Sigmoid colon (tissue), 7 donors: ENCODE measurements around the gene LHX2. TPM values are rescaled to one million over a fixed set of nuclear protein-coding genes. Genes with fewer than 3 reads are reported as not detected.

Source experiments
- DNase-seq: peaks from one replicate; pipeline ENCODE4 v3.0.0-alpha.2; 2019
- H3K27ac ChIP-seq, 4 donors: fragments of 200-600 bp; sonication (generic); one replicate each; pipeline ENCODE4 v1.5.1; 2016 to 2019; ENCODE audit warnings: mild to moderate bottlenecking in 1 of 4
- H3K27me3 ChIP-seq, 3 donors: fragments of 200-600 bp; sonication (generic); one replicate each; pipeline ENCODE4 v1.5.1; 2019; ENCODE audit warnings: mild to moderate bottlenecking in 1 of 3
- H3K36me3 ChIP-seq, 4 donors: fragments of 200-600 bp; sonication (generic); one replicate each; pipeline ENCODE4 v1.5.1; 2016 to 2019
- H3K4me1 ChIP-seq, 4 donors: fragments of 200-600 bp; sonication (generic); one replicate each; pipeline ENCODE4 v1.5.1; 2017 to 2019
- H3K4me3 ChIP-seq, 4 donors: fragments of 200-600 bp; sonication (generic); one replicate each; pipeline ENCODE4 v1.5.1; 2017 to 2019; ENCODE audit warnings: mild to moderate bottlenecking in 2 of 4, moderate library complexity in 1 of 4
- H3K9me3 ChIP-seq, 4 donors: fragments of 200-600 bp in 3 of 4; sonication (generic) in 3 of 4; one replicate each; pipeline versions ENCODE4 v1.5.1 to v1.6.1; 2013 to 2019
- EP300 ChIP-seq, 4 donors: sonication (generic); formaldehyde crosslinking; IDR thresholded peaks; one replicate each; pipeline ENCODE4 v1.6.1; 2017; ENCODE audit warnings: antibody characterized with exemption in 4 of 4
- POLR2A ChIP-seq, 2 donors: fragments of 450-650 bp; IDR thresholded peaks; one replicate each; pipeline ENCODE4 v1.6.1; 2016; ENCODE audit warnings: antibody characterized with exemption in 2 of 2, mild to moderate bottlenecking in 2 of 2, moderate library complexity in 2 of 2
- POLR2AphosphoS5 ChIP-seq, 4 donors: sonication (generic); formaldehyde crosslinking; IDR thresholded peaks; one replicate each; pipeline ENCODE4 v1.6.1; 2017; ENCODE audit warnings: antibody characterized with exemption in 4 of 4
- WGBS, 2 donors: extraction: QIAGEN DNeasy Blood & Tissue Kit; methylation state at CpG; one replicate each; pipeline ENCODE4 v1.1.7; 2013; 5-methylcytosine and 5-hydroxymethylcytosine counted together
- intact Hi-C: fragments of 100-400 bp; cut with DNase I; formaldehyde crosslinking; loops from one replicate; pipeline ENCODE4 v1.15.1; 2023
- polyA plus RNA-seq, 3 donors: library from polyadenylated mRNA; stranded (reverse); fragments of 200-250 nt; gene quantifications; one replicate each; pipeline ENCODE4 v1.2.3, GENCODE V29; 2013
- total RNA-seq, 4 donors: library from RNA; depleted of rRNA; stranded (reverse); fragments of >200 nt; gene quantifications; one replicate each; pipeline ENCODE4 v1.1.0, GENCODE V29; 2016
- TF ChIP-seq, protein P1 (sequence below), 4 experiments: fragments of 450-650 bp in 3 of 4; fragments of 200-600 bp in 1 of 4; IDR thresholded peaks; one replicate each; pipeline ENCODE4 v1.5.1; 2016 to 2019; ENCODE audit warnings: antibody characterized with exemption in 4 of 4, mild to moderate bottlenecking in 3 of 4, moderate library complexity in 2 of 4
- donor health status: healthy with polysubstance abuse.
- donor health status: Bipolar disorder and iron deficiency.
- donor health status: healthy.

The LHX2 gene
- total and polyA plus RNA-seq, 7 donors = 3.3 TPM; not detected in 6

DNA sequence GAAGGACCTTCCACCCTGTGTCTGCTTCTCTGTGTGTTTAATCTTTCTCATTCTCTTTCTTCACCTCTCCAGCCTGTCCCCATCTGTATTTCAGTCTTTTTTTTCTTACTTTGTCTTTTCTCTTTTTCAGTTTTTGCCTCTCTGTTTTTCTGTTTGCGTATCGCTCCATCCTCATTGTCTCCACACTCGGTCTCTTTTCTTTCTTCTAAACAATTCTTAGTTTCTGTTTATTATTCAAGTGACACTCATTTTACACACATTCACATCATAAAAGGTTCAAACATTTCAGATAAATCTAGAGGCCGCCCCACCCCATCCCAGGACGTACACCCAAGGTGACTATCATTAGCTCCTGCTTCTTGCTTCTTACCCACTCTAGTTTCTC is 9.8 kb downstream of the LHX2 start:
- Histone ChIP-seq H3K27me3 (peaks cover 62 to 94% (median 82%) of the 10 kb centered on the region in 3 donors), H3K27ac (no peak overlapping the region), H3K36me3 (no peaks in the 10 kb centered on the region), H3K4me1 (peaks cover 0 to 39% (median 25%) of the 10 kb centered on the region in 4 donors), H3K9me3 (no peaks in the 10 kb centered on the region), H3K4me3 (no peak overlapping the region)
- 16 to 19% methylated on average over 5 of the region's 5 CpGs for WGBS, 2 donors
- TF ChIP-seq, protein P1, sequence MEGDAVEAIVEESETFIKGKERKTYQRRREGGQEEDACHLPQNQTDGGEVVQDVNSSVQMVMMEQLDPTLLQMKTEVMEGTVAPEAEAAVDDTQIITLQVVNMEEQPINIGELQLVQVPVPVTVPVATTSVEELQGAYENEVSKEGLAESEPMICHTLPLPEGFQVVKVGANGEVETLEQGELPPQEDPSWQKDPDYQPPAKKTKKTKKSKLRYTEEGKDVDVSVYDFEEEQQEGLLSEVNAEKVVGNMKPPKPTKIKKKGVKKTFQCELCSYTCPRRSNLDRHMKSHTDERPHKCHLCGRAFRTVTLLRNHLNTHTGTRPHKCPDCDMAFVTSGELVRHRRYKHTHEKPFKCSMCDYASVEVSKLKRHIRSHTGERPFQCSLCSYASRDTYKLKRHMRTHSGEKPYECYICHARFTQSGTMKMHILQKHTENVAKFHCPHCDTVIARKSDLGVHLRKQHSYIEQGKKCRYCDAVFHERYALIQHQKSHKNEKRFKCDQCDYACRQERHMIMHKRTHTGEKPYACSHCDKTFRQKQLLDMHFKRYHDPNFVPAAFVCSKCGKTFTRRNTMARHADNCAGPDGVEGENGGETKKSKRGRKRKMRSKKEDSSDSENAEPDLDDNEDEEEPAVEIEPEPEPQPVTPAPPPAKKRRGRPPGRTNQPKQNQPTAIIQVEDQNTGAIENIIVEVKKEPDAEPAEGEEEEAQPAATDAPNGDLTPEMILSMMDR (IDR thresholded peaks at IDR 0.05) = no peak
- TF ChIP-seq POLR2AphosphoS5 (IDR thresholded peaks at IDR 0.05) (no peak), POLR2A (IDR thresholded peaks at IDR 0.05) (no peak), EP300 (IDR thresholded peaks at IDR 0.05) (no peak)
- intact Hi-C loops = no loop called here
- DNase-seq = no peak

DNA sequence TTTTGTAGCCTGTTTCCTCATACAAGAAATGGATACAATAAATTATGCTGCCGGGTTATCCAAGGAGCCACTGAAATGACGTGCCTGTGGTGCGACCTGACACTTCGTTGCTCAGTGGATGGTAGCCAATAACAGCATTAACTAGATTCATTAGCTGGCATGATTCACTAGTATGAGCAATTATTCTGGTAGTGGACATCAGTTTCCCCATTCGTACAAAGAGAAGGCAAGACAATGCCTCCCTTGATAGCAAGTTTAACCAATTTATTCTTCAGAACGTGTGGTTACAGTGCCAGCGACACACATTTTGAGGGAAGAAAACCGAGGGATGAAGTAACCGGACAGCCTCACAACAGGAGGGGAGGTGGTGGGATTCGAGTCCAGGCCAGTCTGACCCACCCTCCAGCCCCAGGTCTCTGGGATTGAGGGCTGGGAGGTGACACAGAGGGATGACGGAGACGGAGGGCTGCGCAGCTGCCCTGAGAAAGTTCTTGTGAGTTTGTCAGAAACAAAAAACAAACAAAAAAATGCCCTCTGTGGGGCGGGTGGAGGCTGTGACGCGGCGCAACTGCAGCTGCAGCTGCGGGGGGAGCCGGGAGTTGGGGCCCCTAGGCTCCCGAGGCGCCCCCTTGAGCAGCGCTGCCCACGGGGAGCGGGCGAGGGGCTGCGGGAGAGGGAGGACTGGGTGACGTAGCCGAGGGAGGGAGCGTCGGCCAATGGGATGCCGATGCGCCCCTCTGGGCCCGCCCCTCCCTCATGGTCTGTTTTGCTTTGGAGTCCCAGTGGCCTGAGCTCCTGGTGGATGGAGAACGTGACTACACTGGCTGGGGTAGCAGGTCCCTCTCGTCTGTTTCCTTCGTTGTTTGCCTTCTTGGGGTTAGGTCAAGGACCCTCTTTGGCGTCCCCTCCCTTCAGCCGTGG is 10.9 kb downstream of the LHX2 start:
- H3K9me3 ChIP-seq = no peaks in the 10 kb centered on the region
- WGBS, 2 donors = 6 to 7% methylated on average over 38 of the region's 38 CpGs
- TF ChIP-seq, protein P1 (IDR thresholded peaks at IDR 0.05) = no peak
- TF ChIP-seq POLR2AphosphoS5 (IDR thresholded peaks at IDR 0.05) = no peak
- no peak for TF ChIP-seq POLR2A (IDR thresholded peaks at IDR 0.05)
- TF ChIP-seq EP300 (IDR thresholded peaks at IDR 0.05) = no peak

DNA sequence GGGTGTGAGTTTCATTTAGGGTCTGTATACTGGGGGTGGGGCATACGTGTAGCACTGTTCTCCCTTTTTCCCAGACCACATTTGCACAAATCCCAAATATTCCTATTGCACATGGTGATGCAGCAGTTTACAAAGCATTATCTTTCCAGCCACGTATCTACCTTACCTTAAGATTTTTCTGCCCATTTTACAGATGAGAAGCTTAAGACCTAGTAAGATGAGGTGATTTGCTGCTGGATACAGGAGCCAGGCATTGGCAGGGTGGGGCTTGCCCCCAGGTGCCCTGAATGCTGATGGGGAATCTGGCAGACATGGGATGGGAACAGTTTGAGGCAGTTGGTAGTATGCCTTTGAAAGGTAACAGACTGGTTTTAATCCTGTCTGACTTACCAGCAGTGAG is 12.5 kb downstream of the LHX2 start:
- WGBS, 2 donors = 64 to 87% methylated on average over 2 of the region's 2 CpGs
- intact Hi-C loops = no loop called here
- Histone ChIP-seq H3K4me3 (no peak overlapping the region), H3K27ac (no peak overlapping the region), H3K4me1 (peaks cover 0 to 13% (median 2%) of the 10 kb centered on the region in 4 donors), H3K36me3 (no peaks in the 10 kb centered on the region), H3K9me3 (no peaks in the 10 kb centered on the region), H3K27me3 (peaks cover 35 to 77% (median 55%) of the 10 kb centered on the region in 3 donors)
- no peak for TF ChIP-seq POLR2AphosphoS5 (IDR thresholded peaks at IDR 0.05)
- peak; percentile 26 for DNase-seq

More for the DNA sequence above, 10.9 kb downstream of the LHX2 start:
- H3K36me3 ChIP-seq = no peaks in the 10 kb centered on the region
- H3K4me1 ChIP-seq = peaks cover 0 to 28% (median 14%) of the 10 kb centered on the region in 4 donors
- H3K4me3 ChIP-seq = no peak overlapping the region
- intact Hi-C loops = no loop called here
- no peak overlapping the region for H3K27ac ChIP-seq
- peaks cover 51 to 83% (median 71%) of the 10 kb centered on the region in 3 donors for H3K27me3 ChIP-seq
- no peak for DNase-seq

DNA sequence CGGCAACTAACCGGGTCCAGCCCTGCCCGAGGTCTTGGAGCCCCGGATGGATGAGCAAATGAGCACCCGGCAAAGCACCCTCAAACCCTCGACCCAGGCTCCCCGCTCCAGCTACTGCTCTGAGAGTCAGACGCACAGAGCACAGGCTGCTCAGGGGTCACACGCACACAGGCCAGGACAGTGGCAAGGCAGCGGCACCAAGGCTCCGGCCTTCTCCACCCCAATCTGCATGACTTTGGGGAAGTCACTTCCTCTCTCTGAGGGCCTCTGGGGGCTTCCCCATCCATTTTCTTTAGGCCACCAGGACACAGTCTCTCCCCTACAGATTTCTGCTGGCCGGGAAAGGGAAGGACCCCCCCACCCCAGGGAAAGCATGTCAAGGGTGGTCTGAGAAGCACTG is 18.0 kb downstream of the LHX2 start:
- peaks cover 9 to 70% (median 23%) of the 10 kb centered on the region in 3 donors for H3K27me3 ChIP-seq
- no peaks in the 10 kb centered on the region for H3K9me3 ChIP-seq
- no peak overlapping the region for H3K4me3 ChIP-seq
- H3K36me3 ChIP-seq = no peaks in the 10 kb centered on the region
- intact Hi-C loops = no loop called here
- 80 to 87% methylated on average over 12 of the region's 12 CpGs for WGBS, 2 donors
- TF ChIP-seq, protein P1 (IDR thresholded peaks at IDR 0.05) = no peak
- TF ChIP-seq EP300 (IDR thresholded peaks at IDR 0.05) (no peak), POLR2A (IDR thresholded peaks at IDR 0.05) (no peak), POLR2AphosphoS5 (IDR thresholded peaks at IDR 0.05) (no peak)
- no peak for DNase-seq
- H3K27ac ChIP-seq = no peak overlapping the region
- H3K4me1 ChIP-seq = no peaks in the 10 kb centered on the region

DNA sequence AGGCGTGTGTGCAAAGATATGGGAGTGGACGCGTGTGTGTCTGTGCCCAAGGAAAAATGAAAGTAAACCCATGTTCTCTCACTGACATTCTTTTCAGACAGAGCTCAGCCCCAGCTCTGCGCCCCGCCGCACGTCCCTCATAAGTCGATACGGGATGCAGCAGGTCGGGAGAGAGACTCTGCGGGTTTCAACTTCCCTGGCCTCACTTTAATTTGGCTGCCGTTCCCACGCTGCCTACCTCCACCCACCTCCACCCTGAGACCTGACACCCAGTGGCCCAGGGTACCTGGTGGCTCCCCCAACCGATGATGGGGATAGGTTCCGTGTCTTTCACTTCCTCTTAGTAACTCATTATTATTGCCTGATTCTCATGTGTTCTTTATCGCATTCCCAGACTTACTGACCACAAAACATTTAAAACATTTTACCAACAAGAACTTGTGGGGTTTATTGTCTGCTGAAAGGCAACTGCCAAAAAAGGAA is 19.4 kb downstream of the LHX2 start:
- intact Hi-C loops = no loop called here

More for the DNA sequence above, 19.4 kb downstream of the LHX2 start:
- Histone ChIP-seq H3K4me1 (no peaks in the 10 kb centered on the region), H3K27me3 (peaks cover 9 to 75% (median 24%) of the 10 kb centered on the region in 3 donors), H3K36me3 (no peaks in the 10 kb centered on the region), H3K27ac (no peak overlapping the region), H3K9me3 (no peaks in the 10 kb centered on the region), H3K4me3 (no peak overlapping the region)
- no peak for DNase-seq
- WGBS, 2 donors = 27 to 70% methylated on average over 16 of the region's 16 CpGs
- TF ChIP-seq, protein P1 (IDR thresholded peaks at IDR 0.05) = no peak
- TF ChIP-seq POLR2AphosphoS5 (IDR thresholded peaks at IDR 0.05) = no peak
- no peak for TF ChIP-seq EP300 (IDR thresholded peaks at IDR 0.05)
- TF ChIP-seq POLR2A (IDR thresholded peaks at IDR 0.05) = no peak
